HepG2 (cell line): ENCODE measurements around the gene NCOA6. TPM values are rescaled to one million over a fixed set of nuclear protein-coding genes. Genes with fewer than 3 reads are reported as not detected.

ENCODE experiments used
- ATAC-seq: fragments of 200-7000 bp; cut with Tn5 transposase; 3 replicates; pipeline ENCODE4 v1.9.1; 2020; ENCODE audit warnings: mild to moderate bottlenecking, moderate library complexity
- BruUV-seq: library from RNA; stranded (reverse); fragments of 400-500 nt; replicated peaks from 2 replicates; lab custom pipeline; 2021; lab: Mats Ljungman, UMichigan
- CTCF ChIA-PET: fragments of 300-600 bp; formaldehyde crosslinking; extraction: SDS; loops from one replicate; lab custom pipeline; 2021; ENCODE audit warnings: low total read pairs, inconsistent platforms, low intra/inter-chr PET ratio; lab: Yijun Ruan, JAX
- POLR2A ChIA-PET: fragments of 350-600 bp; sonication (Branson Sonifier 250); formaldehyde crosslinking; loops from one replicate; lab custom pipeline; 2020; ENCODE audit warnings: antibody characterized with exemption, inconsistent platforms; lab: Yijun Ruan, JAX
- DNase-seq: peaks from one replicate; pipeline ENCODE4 v3.0.0-alpha.2; 2015; ENCODE audit warnings: low spot score
- FAIRE-seq: peaks from 3 replicates; lab custom pipeline; 2011; peaks lifted over from hg19 to GRCh38; lab: Jason Lieb, UNC
- H2AFZ ChIP-seq: one replicate; pipeline ENCODE4 v1.6.1; 2011; ENCODE audit warnings: low read length, inconsistent platforms
- H3K27ac ChIP-seq: fragments of 300-600 bp; 3 replicates; pipeline ENCODE4 v1.8.0; 2011; ENCODE audit warnings: mixed run types, mild to moderate bottlenecking, mixed read lengths, low read length, inconsistent platforms; ENCODE audit not compliant: insufficient read depth; ENCODE audit errors: extremely low read length
- H3K27me3 ChIP-seq, 2 experiments: fragments of 200-600 bp in 1 of 2; 2 replicates in 1 of 2; 3 replicates in 1 of 2; pipeline versions ENCODE4 v1.6.0 to v1.8.0; 2011; ENCODE audit warnings: low read length in 2 of 2, mild to moderate bottlenecking in 2 of 2, moderate library complexity in 2 of 2, inconsistent platforms in 1 of 2; ENCODE audit not compliant: insufficient read depth in 2 of 2, control insufficient read depth in 1 of 2
- H3K36me3 ChIP-seq, 2 experiments: fragments of 200-600 bp in 1 of 2; replicated peaks in 1 of 2; 2 replicates in 1 of 2; 3 replicates in 1 of 2; pipeline versions ENCODE4 v1.5.1 to v1.8.0; 2011; ENCODE audit warnings: low read length in 2 of 2, inconsistent platforms in 1 of 2; ENCODE audit not compliant: insufficient read depth in 2 of 2, control insufficient read depth in 1 of 2
- H3K4me1 ChIP-seq: 2 replicates; pipeline ENCODE4 v1.5.1; 2012; ENCODE audit warnings: low read length, inconsistent platforms; ENCODE audit not compliant: insufficient read depth
- H3K4me2 ChIP-seq: 2 replicates; pipeline ENCODE4 v1.6.0; 2011; ENCODE audit warnings: low read depth, low read length, inconsistent platforms
- H3K4me3 ChIP-seq, 3 experiments: fragments of 200-600 bp in 1 of 3; sonication (generic), shearing (Covaris generic) in 1 of 3; replicated peaks in 1 of 3; 2 replicates each; pipeline ENCODE4 v1.5.1; 2011 to 2016; ENCODE audit warnings: low read length in 3 of 3, inconsistent platforms in 2 of 3, low read depth in 2 of 3, mild to moderate bottlenecking in 2 of 3, control low read depth in 1 of 3, mixed read lengths in 1 of 3; ENCODE audit not compliant: insufficient read depth in 1 of 3
- H3K79me2 ChIP-seq: one replicate; pipeline ENCODE4 v1.6.1; 2011; ENCODE audit warnings: low read length, inconsistent platforms; ENCODE audit not compliant: insufficient read depth
- H3K9ac ChIP-seq: 2 replicates; pipeline ENCODE4 v1.6.0; 2011; ENCODE audit warnings: mild to moderate bottlenecking, low read depth, low read length, inconsistent platforms; ENCODE audit not compliant: insufficient read depth
- H3K9me3 ChIP-seq: 2 replicates; pipeline ENCODE4 v1.5.1; 2012; ENCODE audit warnings: mild to moderate bottlenecking, low read length
- H4K20me1 ChIP-seq: 2 replicates; pipeline ENCODE4 v1.6.0; 2011; ENCODE audit warnings: inconsistent platforms, mild to moderate bottlenecking, low read length, moderate library complexity; ENCODE audit not compliant: insufficient read depth
- SRSF4 ChIP-seq: fragments of 200-400 bp; formaldehyde crosslinking; IDR thresholded peaks from one replicate; pipeline ENCODE4 v1.6.1; 2018; ENCODE audit warnings: mild to moderate bottlenecking, low read depth, low read length, moderate library complexity; ENCODE audit not compliant: poor library complexity, severe bottlenecking
- TBX2 ChIP-seq: sonication (generic); formaldehyde crosslinking; IDR thresholded peaks from 2 replicates; pipeline ENCODE4 v1.5.0; 2020; ENCODE audit warnings: missing genetic modification reagents, mild to moderate bottlenecking, borderline replicate concordance
- TP53 ChIP-seq: sonication (generic); formaldehyde crosslinking; conservative IDR thresholded peaks from 2 replicates; pipeline ENCODE4 v1.4.0; 2020; ENCODE audit warnings: missing genetic modification reagents
- USF2 ChIP-seq, 2 experiments: sonication (generic) in 1 of 2; formaldehyde crosslinking in 1 of 2; IDR thresholded peaks; 2 replicates each; pipeline versions ENCODE4 v1.5.1 to v1.6.1; 2011 to 2020; ENCODE audit warnings: borderline replicate concordance in 1 of 2, low read depth in 1 of 2, low read length in 1 of 2, mild to moderate bottlenecking in 1 of 2, missing genetic modification reagents in 1 of 2, moderate library complexity in 1 of 2
- ZBTB43 ChIP-seq: sonication (generic); formaldehyde crosslinking; conservative IDR thresholded peaks from 2 replicates; pipeline ENCODE4 v1.4.0; 2020; ENCODE audit warnings: missing genetic modification reagents
- WGBS: methylation state at CpG from one replicate; pipeline ENCODE4 v1.1.6; 2017; ENCODE audit warnings: low lambda C conversion rate; 5-methylcytosine and 5-hydroxymethylcytosine counted together
- in situ Hi-C: cut with HindIII; loops from 2 replicates; pipeline ENCODE4 v1.10.0; 2017; ENCODE audit warnings: low pct_unique_long_range_greater_than_20kb; ENCODE audit not compliant: extremely low pct_ligation_motif_present
- intact Hi-C: fragments of 100-400 bp; cut with micrococcal nuclease; formaldehyde crosslinking; loops from one replicate; pipeline ENCODE4 v1.10.0; 2022; ENCODE audit not compliant: unreplicated experiment
- polyA plus RNA-seq, 8 experiments: library from polyadenylated mRNA; depleted of rRNA in 3 of 8; stranded (reverse) in 7 of 8; unstranded in 1 of 8; fragments of >200 nt; fragmentation: Illumina TruSeq in 4 of 8; extraction: Trizol in 4 of 8; gene quantifications; 2 replicates each; pipeline versions ENCODE4 v1.2.1 to v1.2.3, GENCODE V29; 2011 to 2016; ENCODE audit warnings: low read depth in 4 of 8, missing spikeins in 1 of 8, mixed read lengths in 1 of 8; ENCODE audit not compliant: insufficient read depth in 1 of 8
- total RNA-seq, 5 experiments: library from RNA; depleted of rRNA; stranded (reverse); fragments of >200 nt; fragmentation: Illumina TruSeq; extraction: Trizol; gene quantifications; 2 replicates each; pipeline ENCODE4 v1.2.3, GENCODE V29; 2016; ENCODE audit warnings: low read depth in 1 of 5
- TF ChIP-seq, protein P1 (sequence below): sonication (generic); formaldehyde crosslinking; IDR thresholded peaks from 2 replicates; pipeline ENCODE4 v1.4.0; 2020; ENCODE audit warnings: missing genetic modification reagents
- TF ChIP-seq, protein P2 (sequence below): sonication (generic); formaldehyde crosslinking; IDR thresholded peaks from 2 replicates; pipeline ENCODE4 v1.5.0; 2020; ENCODE audit warnings: missing genetic modification reagents
- TF ChIP-seq, protein P3 (sequence below): sonication (generic); formaldehyde crosslinking; IDR thresholded peaks from 2 replicates; pipeline ENCODE4 v1.5.1; 2020; ENCODE audit warnings: mild to moderate bottlenecking, missing genetic modification reagents, borderline replicate concordance

Gene NCOA6
- total and polyA plus RNA-seq, 2 of the 13 experiments (the other 11 are each of a cell fraction or from before 2014, with no cell fraction given): 11.2 to 29.3 TPM

- no peak for TF ChIP-seq ZBTB43
Measured at GRCh38 chr20:34746674-34747073, 78.8 kb downstream of the NCOA6 start (continued).

GRCh38 chr20:34744847-34745246 lies 80.6 kb downstream of the NCOA6 start:
- intact Hi-C loops: no loop called here
- CTCF ChIA-PET: no interaction called here
- H3K27ac ChIP-seq: no peak overlapping the region
- H2AFZ ChIP-seq: no peak overlapping the region
- H3K9me3 ChIP-seq: no peaks in the 10 kb centered on the region
- no TSS peak for BruUV-seq
- DNase-seq (no peak), FAIRE-seq (no peak), ATAC-seq (no peak)
- H3K9ac ChIP-seq: no peak overlapping the region
- in situ Hi-C loops: no loop called here
- no peak overlapping the region for H3K4me2 ChIP-seq
- H4K20me1 ChIP-seq: no peaks in the 10 kb centered on the region
- no peaks in the 10 kb centered on the region for H3K79me2 ChIP-seq
- WGBS: 100% methylated on average over 1 of the region's 1 CpG
- POLR2A ChIA-PET: no interaction called here
- H3K27me3 ChIP-seq: no peaks in the 10 kb centered on the region
- no peak overlapping the region for H3K4me3 ChIP-seq
- H3K4me1 ChIP-seq: no peaks in the 10 kb centered on the region
- peaks cover 45 to 71% of the 10 kb centered on the region in 2 experiments for H3K36me3 ChIP-seq
- no peak for TF ChIP-seq TBX2
- TF ChIP-seq, protein P1, sequence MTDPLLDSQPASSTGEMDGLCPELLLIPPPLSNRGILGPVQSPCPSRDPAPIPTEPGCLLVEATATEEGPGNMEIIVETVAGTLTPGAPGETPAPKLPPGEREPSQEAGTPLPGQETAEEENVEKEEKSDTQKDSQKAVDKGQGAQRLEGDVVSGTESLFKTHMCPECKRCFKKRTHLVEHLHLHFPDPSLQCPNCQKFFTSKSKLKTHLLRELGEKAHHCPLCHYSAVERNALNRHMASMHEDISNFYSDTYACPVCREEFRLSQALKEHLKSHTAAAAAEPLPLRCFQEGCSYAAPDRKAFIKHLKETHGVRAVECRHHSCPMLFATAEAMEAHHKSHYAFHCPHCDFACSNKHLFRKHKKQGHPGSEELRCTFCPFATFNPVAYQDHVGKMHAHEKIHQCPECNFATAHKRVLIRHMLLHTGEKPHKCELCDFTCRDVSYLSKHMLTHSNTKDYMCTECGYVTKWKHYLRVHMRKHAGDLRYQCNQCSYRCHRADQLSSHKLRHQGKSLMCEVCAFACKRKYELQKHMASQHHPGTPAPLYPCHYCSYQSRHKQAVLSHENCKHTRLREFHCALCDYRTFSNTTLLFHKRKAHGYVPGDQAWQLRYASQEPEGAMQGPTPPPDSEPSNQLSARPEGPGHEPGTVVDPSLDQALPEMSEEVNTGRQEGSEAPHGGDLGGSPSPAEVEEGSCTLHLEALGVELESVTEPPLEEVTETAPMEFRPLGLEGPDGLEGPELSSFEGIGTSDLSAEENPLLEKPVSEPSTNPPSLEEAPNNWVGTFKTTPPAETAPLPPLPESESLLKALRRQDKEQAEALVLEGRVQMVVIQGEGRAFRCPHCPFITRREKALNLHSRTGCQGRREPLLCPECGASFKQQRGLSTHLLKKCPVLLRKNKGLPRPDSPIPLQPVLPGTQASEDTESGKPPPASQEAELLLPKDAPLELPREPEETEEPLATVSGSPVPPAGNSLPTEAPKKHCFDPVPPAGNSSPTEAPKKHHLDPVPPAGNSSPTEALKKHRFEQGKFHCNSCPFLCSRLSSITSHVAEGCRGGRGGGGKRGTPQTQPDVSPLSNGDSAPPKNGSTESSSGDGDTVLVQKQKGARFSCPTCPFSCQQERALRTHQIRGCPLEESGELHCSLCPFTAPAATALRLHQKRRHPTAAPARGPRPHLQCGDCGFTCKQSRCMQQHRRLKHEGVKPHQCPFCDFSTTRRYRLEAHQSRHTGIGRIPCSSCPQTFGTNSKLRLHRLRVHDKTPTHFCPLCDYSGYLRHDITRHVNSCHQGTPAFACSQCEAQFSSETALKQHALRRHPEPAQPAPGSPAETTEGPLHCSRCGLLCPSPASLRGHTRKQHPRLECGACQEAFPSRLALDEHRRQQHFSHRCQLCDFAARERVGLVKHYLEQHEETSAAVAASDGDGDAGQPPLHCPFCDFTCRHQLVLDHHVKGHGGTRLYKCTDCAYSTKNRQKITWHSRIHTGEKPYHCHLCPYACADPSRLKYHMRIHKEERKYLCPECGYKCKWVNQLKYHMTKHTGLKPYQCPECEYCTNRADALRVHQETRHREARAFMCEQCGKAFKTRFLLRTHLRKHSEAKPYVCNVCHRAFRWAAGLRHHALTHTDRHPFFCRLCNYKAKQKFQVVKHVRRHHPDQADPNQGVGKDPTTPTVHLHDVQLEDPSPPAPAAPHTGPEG (CRISPR knock-in tag): no peak
- TF ChIP-seq, protein P2, sequence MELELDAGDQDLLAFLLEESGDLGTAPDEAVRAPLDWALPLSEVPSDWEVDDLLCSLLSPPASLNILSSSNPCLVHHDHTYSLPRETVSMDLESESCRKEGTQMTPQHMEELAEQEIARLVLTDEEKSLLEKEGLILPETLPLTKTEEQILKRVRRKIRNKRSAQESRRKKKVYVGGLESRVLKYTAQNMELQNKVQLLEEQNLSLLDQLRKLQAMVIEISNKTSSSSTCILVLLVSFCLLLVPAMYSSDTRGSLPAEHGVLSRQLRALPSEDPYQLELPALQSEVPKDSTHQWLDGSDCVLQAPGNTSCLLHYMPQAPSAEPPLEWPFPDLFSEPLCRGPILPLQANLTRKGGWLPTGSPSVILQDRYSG (CRISPR knock-in tag): no peak
- no peak for TF ChIP-seq SRSF4
- no peak for TF ChIP-seq TP53 (CRISPR knock-in tag)
- TF ChIP-seq, protein P3, sequence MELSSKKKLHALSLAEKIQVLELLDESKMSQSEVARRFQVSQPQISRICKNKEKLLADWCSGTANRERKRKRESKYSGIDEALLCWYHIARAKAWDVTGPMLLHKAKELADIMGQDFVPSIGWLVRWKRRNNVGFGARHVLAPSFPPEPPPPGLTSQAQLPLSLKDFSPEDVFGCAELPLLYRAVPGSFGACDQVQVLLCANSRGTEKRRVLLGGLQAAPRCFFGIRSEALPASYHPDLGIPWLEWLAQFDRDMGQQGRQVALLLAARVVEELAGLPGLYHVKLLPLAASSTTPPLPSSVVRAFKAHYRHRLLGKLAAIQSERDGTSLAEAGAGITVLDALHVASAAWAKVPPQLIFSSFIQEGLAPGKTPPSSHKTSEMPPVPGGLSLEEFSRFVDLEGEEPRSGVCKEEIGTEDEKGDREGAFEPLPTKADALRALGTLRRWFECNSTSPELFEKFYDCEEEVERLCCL (CRISPR knock-in tag): no peak
- TF ChIP-seq USF2 (IDR thresholded peaks at IDR 0.05; ENCODE audit: low read depth, low read length): no peak
- no peak for TF ChIP-seq USF2 (CRISPR knock-in tag; IDR thresholded peaks at IDR 0.05; ENCODE audit: borderline replicate concordance)
